C4-2B (cell line): Measurements from ENCODE around the gene RBMX2.
A peak's percentile ranks its signal among the peaks of the same experiment; 100 is the strongest.
"Not testable (repeated sequence)": the region's sequence is repeated elsewhere in the genome, so short reads cannot be mapped to it uniquely, and the experiment has no call there.

Experiments
- H3K27ac ChIP-seq: fragments of 450-650 bp; 2 replicates; pipeline ENCODE4 v1.5.1; 2017
- ZFX ChIP-seq: fragments of 450-650 bp; IDR thresholded peaks from 2 replicates; pipeline ENCODE4 v1.6.1; 2017
- TF ChIP-seq, protein P1 (sequence below): fragments of 450-650 bp; conservative IDR thresholded peaks from 2 replicates; pipeline ENCODE4 v1.5.1; 2017; ENCODE audit warnings: mild to moderate bottlenecking

The RBMX2 gene

DNA sequence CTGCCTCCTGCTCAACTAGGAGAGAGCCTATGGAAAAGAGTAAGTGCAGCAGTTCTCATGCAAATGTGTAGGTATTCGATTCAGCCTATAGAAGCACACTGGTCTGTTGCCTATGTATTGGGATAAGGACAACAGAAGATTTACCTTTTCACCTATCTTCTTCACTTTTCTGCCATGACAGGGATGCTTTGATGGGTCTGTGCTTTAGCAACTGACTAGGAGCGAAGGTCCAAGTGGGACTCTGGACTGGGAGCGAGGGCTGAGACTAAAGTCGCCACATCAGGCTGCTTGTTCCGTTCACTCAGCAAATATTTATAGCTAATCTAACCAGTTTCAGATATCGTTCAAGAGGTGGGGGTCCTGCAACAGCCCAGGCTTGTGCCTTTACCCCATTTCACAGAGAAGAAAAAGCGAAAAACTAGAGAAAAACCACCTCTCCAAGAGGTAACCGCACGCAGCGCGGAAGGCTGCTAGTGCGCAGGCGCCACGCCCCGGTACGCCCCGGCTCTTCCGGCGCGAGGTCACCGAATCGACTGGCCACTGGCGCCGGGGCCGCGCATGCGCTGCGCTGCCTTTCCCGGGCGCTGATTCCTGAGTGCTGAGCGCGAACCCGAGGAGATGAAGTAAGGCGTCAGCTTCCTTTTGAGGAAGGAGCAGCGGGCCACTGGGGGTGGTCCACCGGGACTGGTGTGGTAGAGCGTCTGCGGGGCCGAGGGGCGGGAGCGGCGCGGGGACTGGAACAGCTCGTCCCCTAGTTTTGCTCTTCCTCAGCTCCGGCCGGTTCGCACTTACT, at the start of gene RBMX2:
TSS of gene RBMX2 (plus strand) at position 573 of the 793 bp plus-strand sequence. CDS start at position 619, 46 bp downstream.
- TF ChIP-seq ZFX: no peak
- TF ChIP-seq, protein P1, sequence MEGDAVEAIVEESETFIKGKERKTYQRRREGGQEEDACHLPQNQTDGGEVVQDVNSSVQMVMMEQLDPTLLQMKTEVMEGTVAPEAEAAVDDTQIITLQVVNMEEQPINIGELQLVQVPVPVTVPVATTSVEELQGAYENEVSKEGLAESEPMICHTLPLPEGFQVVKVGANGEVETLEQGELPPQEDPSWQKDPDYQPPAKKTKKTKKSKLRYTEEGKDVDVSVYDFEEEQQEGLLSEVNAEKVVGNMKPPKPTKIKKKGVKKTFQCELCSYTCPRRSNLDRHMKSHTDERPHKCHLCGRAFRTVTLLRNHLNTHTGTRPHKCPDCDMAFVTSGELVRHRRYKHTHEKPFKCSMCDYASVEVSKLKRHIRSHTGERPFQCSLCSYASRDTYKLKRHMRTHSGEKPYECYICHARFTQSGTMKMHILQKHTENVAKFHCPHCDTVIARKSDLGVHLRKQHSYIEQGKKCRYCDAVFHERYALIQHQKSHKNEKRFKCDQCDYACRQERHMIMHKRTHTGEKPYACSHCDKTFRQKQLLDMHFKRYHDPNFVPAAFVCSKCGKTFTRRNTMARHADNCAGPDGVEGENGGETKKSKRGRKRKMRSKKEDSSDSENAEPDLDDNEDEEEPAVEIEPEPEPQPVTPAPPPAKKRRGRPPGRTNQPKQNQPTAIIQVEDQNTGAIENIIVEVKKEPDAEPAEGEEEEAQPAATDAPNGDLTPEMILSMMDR: no peak
- H3K27ac ChIP-seq: peak within 1 kb of the TSS; percentile 69

GRCh38 chrX:130352050-130352449, 49.7 kb upstream of the RBMX2 start:
- H3K27ac ChIP-seq: not testable (repeated sequence)

DNA sequence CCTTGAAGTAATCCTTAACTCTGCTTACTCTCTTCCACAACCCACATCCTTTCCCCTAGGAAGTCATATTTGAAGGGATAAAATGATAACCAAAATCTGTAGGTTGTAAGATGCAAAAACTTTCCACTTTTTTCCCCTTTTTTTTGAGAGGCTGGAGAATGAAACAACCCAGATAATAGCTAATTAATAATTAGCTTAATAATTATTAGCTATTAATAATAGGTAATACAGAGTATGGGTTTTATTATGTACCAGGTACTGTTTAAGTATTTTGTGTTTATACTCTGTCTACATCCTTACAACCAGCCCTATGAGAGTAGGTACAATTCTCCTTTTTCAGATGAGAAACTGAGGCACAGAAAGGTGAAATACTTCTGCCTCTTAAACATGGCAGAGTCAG, 25.7 kb upstream of the RBMX2 start:
- no peak overlapping the region for H3K27ac ChIP-seq

GRCh38 chrX:130378024-130378669, 23.6 kb upstream of the RBMX2 start:
- no peak overlapping the region for H3K27ac ChIP-seq
- TF ChIP-seq ZFX: no peak
- TF ChIP-seq, protein P1: no peak

More for the DNA sequence above, 25.7 kb upstream of the RBMX2 start:
- TF ChIP-seq, protein P1: no peak
- TF ChIP-seq ZFX: no peak

DNA sequence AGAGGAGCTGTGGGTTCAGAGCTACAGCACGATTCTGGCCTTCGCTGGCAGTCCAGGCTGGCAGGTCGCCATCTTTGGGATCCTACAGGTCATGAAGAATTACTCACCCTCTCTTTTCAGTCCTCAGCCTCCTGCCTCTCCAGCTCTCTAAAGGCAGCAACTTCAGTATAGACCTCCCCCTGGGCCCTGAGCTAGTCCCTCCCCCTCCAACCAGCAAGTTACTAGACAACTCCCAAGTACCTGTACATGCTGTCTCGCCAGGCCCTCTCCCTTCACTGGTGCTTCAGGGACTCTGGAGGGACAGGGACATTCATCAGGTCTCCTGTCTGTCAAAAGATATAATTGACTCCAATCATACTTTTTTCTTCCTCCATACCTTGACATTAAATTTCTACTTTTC, 16.3 kb upstream of the RBMX2 start, which contains the start of gene GPR119:
TSS of gene GPR119 (minus strand) at position 155 of the 400 bp plus-strand sequence. CDS start 227 bp downstream, outside the sequence.
- no peak within 1 kb of the TSS for H3K27ac ChIP-seq
- no peak for TF ChIP-seq ZFX
- TF ChIP-seq, protein P1: no peak

DNA sequence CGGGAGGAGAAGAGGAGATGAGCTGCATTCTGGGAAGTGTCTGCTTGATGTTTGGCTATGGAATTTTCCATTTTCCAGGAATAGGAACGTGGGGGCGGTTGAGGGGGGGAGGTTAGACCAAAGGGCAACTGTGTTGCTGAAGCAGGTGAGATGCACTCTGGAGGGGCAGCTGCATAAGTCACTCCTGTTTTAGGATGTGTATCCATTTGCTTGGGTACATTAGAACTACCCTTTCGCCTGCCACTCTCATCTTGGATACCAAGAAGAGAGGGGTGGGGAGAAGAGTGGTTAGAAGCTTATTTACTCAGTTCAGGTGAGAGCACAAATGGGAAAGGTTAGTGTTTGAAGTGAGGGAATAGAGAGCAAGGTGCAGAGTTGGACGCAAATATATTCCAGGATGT, 15.4 kb upstream of the RBMX2 start:
- no peak overlapping the region for H3K27ac ChIP-seq
- no peak for TF ChIP-seq ZFX
- TF ChIP-seq, protein P1: no peak

DNA sequence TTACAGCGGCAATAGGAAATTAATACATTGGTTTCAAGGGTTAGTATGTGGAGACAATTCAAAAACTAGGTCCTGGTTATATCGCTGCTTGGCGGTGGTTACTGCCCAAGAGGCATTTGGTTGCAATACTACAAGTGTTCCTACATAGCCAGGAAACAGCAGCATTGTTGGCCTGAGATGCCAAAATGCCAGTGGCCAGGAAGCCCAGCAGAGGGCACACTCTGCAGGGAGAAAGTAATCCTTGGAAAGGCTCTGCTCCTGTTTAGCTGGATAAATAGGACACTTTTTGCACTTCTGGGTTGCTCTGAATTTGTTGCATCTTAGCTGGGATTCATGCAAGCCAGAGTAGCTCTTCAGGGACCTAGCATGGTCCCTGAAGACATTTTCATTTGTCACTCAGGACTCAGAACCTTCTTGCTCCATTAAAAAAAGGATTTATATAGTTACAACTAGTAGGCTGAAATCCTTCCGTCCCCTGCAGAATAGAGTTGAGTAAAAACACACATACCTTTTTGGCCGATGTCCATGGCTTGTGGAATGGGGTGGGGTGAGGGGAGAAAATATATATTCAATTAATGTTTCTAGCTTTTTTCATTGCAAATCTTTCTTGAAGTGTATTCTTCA, 8.2 kb upstream of the RBMX2 start:
- no peak for TF ChIP-seq ZFX
- TF ChIP-seq, protein P1: peak; percentile 77
- no peak overlapping the region for H3K27ac ChIP-seq
